CD4-positive, alpha-beta memory T cell (primary cell): Measurements from ENCODE around the gene C1orf21. TPM values are rescaled to one million over a fixed set of nuclear protein-coding genes. Genes with fewer than 3 reads are reported as not detected.
"Not testable (repeated sequence)": the region's sequence is repeated elsewhere in the genome, so short reads cannot be mapped to it uniquely, and the experiment has no call there.

Source experiments
- CTCF ChIA-PET: fragments of 350-600 bp; sonication (Branson Sonifier 250); formaldehyde crosslinking; loops from one replicate; lab custom pipeline; 2021; ENCODE audit warnings: inconsistent platforms; ENCODE audit not compliant: partially characterized antibody; lab: Charles Lee
- POLR2A ChIA-PET: fragments of 350-600 bp; sonication (Branson Sonifier 250); formaldehyde crosslinking; loops from one replicate; lab custom pipeline; 2021; ENCODE audit not compliant: partially characterized antibody; lab: Charles Lee
- DNase-seq, 5 donors: peaks; one replicate each; pipeline versions ENCODE4 v3.0.0 to v3.0.0-alpha.2; 2020 to 2022; ENCODE audit warnings: mixed read lengths in 1 of 5
- H3K27ac ChIP-seq: one replicate; pipeline ENCODE4 v1.7.0; 2013; ENCODE audit warnings: low read depth, low read length
- H3K27me3 ChIP-seq: 2 replicates; pipeline ENCODE4 v1.7.0; 2013; ENCODE audit warnings: mild to moderate bottlenecking, low read length, moderate library complexity; ENCODE audit not compliant: insufficient read depth
- H3K36me3 ChIP-seq: 2 replicates; pipeline ENCODE4 v1.7.0; 2013; ENCODE audit warnings: mild to moderate bottlenecking, low read length, moderate library complexity; ENCODE audit not compliant: insufficient read depth
- H3K4me1 ChIP-seq: 2 replicates; pipeline ENCODE4 v1.7.0; 2013; ENCODE audit warnings: mild to moderate bottlenecking, low read length, moderate library complexity; ENCODE audit not compliant: insufficient read depth
- H3K4me3 ChIP-seq, 2 donors: one replicate each; pipeline ENCODE4 v1.7.0; 2013; ENCODE audit warnings: low read length in 2 of 2, mild to moderate bottlenecking in 1 of 2
- H3K9me3 ChIP-seq, 2 donors: one replicate each; pipeline ENCODE4 v1.7.0; 2013; ENCODE audit warnings: low read length in 2 of 2, control low read depth in 1 of 2; ENCODE audit not compliant: control insufficient read depth in 1 of 2
- H3K27ac Mint-ChIP-seq, 7 donors: one replicate each; pipeline ENCODE4 v1.8.0; 2020 to 2021; ENCODE audit warnings: mixed read lengths in 7 of 7, mild to moderate bottlenecking in 6 of 7, inconsistent platforms in 3 of 7, moderate library complexity in 3 of 7
- H3K27me3 Mint-ChIP-seq, 2 donors: one replicate each; pipeline ENCODE4 v1.8.0; 2020 to 2021; ENCODE audit warnings: mixed read lengths in 2 of 2
- H3K36me3 Mint-ChIP-seq, 2 donors: one replicate each; pipeline ENCODE4 v1.8.0; 2020 to 2021; ENCODE audit warnings: mixed read lengths in 2 of 2, inconsistent platforms in 1 of 2, mild to moderate bottlenecking in 1 of 2
- H3K4me1 Mint-ChIP-seq, 4 donors: one replicate each; pipeline ENCODE4 v1.8.0; 2020 to 2021; ENCODE audit warnings: mixed read lengths in 4 of 4, mild to moderate bottlenecking in 1 of 4
- H3K4me3 Mint-ChIP-seq, 8 donors: one replicate each; pipeline ENCODE4 v1.8.0; 2020 to 2021; ENCODE audit warnings: mixed read lengths in 8 of 8, mild to moderate bottlenecking in 7 of 8, moderate library complexity in 6 of 8, inconsistent platforms in 3 of 8
- H3K9me3 Mint-ChIP-seq, 8 donors: one replicate each; pipeline ENCODE4 v1.8.0; 2020 to 2021; ENCODE audit warnings: mixed read lengths in 8 of 8, mild to moderate bottlenecking in 5 of 8, inconsistent platforms in 3 of 8, moderate library complexity in 1 of 8
- intact Hi-C: fragments of 100-400 bp; cut with micrococcal nuclease; formaldehyde crosslinking; loops from one replicate; pipeline ENCODE4 v1.15.1; 2023
- polyA plus RNA-seq, 2 donors: library from polyadenylated mRNA; unstranded; fragments of 300-500 nt; fragmentation: Illumina TruSeq; gene quantifications; one replicate each; pipeline ENCODE4 v1.2.3, GENCODE V29; 2021
- total RNA-seq, 2 experiments: library from RNA; stranded (reverse); gene quantifications; one replicate each; pipeline ENCODE4 v1.2.3, GENCODE V29; 2021

Gene C1orf21
- total and polyA plus RNA-seq, 4 experiments from 2014 or later, result 0.20 to 0.80 (median 0.55) TPM

DNA sequence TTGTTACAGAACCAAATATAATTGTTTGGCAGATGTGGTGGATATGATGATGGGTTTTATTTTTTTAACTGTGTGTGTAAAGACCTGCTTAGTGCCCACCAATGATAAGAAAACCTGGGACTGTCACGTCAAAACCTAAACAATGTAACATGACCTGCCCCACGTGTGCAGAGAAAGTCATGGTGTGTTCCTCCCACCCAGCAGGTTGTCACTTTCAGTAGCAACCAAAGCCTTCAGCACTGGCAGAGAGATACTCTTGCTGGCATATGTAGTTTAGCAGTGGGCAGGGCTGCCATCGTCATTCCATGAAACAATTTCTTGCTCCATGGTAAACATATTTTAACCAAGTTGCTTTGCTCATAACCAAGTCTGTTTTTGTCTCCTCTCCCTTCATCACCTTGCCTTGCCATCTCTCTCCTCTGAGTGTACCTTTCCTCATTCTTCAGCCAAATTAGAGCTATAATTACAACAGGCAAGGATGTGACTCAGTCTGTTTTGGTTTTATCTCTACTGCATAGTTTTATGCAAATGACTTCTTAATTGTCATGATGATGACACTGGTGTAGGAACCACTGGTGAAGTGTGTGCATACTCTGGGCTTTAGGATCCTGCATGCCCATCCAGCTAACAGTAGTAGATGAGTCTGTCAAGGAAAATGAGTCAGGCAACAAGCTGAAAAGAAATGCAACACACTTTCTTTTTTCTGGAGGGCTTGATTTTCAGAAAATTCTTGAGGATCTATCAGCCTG lies 217.5 kb downstream of the C1orf21 start:
- Histone ChIP-seq H3K4me1 (no peaks in the 10 kb centered on the region), H3K9me3 (no peaks in the 10 kb centered on the region), H3K4me3 (no peak overlapping the region), H3K36me3 (no peaks in the 10 kb centered on the region), H3K27me3 (no peaks in the 10 kb centered on the region), H3K27ac (no peak overlapping the region)
- H3K36me3 Mint-ChIP-seq, result no peaks in the 10 kb centered on the region
- ChIA-PET CTCF (no interaction called here), POLR2A (no interaction called here)
- H3K4me1 Mint-ChIP-seq, result no peaks in the 10 kb centered on the region
- intact Hi-C loops, result no loop called here
- no peak overlapping the region for H3K27ac Mint-ChIP-seq
- H3K4me3 Mint-ChIP-seq, result no peak overlapping the region
- no peak for DNase-seq
- no peaks in the 10 kb centered on the region for H3K9me3 Mint-ChIP-seq
- no peaks in the 10 kb centered on the region for H3K27me3 Mint-ChIP-seq

GRCh38 chr1:184605941-184606340 lies 219.1 kb downstream of the C1orf21 start:
- POLR2A ChIA-PET, result no interaction called here
- H3K9me3 ChIP-seq, result no peaks in the 10 kb centered on the region
- no peak overlapping the region for H3K4me3 ChIP-seq
- no peaks in the 10 kb centered on the region for H3K27me3 Mint-ChIP-seq
- no peaks in the 10 kb centered on the region for H3K4me1 ChIP-seq
- H3K36me3 ChIP-seq, result no peaks in the 10 kb centered on the region
- H3K27ac Mint-ChIP-seq, result no peak overlapping the region
- CTCF ChIA-PET, result no interaction called here
- no peak overlapping the region for H3K4me3 Mint-ChIP-seq
- intact Hi-C loops, result no loop called here
- H3K9me3 Mint-ChIP-seq, result no peaks in the 10 kb centered on the region
- H3K4me1 Mint-ChIP-seq, result no peaks in the 10 kb centered on the region
- H3K27ac ChIP-seq, result no peak overlapping the region
- H3K27me3 ChIP-seq, result no peaks in the 10 kb centered on the region
- no peak for DNase-seq
- H3K36me3 Mint-ChIP-seq, result no peaks in the 10 kb centered on the region

DNA sequence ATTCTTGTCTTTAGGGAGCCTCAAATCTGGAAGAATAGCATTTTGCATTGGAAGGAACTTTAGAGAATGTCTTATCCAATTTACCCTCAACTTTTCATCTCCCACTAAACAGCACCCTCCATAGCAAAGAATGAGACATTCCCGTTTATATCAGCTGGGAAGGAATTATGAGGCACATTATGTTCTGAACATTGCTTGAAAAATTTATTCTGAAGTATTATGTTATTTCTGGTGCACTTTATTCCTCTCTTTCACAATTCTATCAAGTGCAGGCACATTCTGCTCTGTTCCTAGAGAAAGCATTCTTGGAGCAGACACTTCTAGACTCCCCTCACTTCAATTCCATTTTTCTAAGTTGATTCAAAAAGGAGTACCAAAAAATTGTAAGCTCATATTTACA lies 220.0 kb downstream of the C1orf21 start:
- Histone ChIP-seq H3K4me1 (no peaks in the 10 kb centered on the region), H3K4me3 (no peak overlapping the region), H3K36me3 (no peaks in the 10 kb centered on the region), H3K27me3 (no peaks in the 10 kb centered on the region), H3K9me3 (no peaks in the 10 kb centered on the region), H3K27ac (no peak overlapping the region)
- Mint-ChIP-seq H3K4me3 (no peak overlapping the region), H3K4me1 (no peaks in the 10 kb centered on the region), H3K27ac (no peak overlapping the region), H3K36me3 (no peaks in the 10 kb centered on the region), H3K9me3 (no peaks in the 10 kb centered on the region), H3K27me3 (no peaks in the 10 kb centered on the region)
- ChIA-PET POLR2A (no interaction called here), CTCF (no interaction called here)
- intact Hi-C loops, result no loop called here
- no peak for DNase-seq

DNA sequence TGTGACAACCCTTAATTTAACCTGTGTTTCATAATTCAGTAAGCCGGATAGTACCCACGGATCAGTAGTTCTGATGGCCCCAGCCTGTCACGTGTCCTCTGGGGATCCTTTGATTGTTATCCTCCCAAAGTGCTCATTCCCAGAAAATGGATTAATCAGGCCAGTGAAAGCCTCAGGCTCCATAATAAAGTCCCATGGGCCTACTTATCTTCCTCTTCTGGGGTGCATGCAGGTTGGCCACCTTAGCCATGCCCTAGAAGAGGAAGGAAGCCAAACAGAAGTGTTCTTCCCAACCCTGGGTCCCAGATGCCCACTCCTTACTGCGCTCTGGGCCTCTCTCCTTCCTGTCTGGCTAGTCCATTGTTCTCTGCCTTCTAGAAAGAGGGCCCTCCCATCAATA lies 221.8 kb downstream of the C1orf21 start:
- POLR2A ChIA-PET, result no interaction called here
- no peak overlapping the region for H3K27ac ChIP-seq
- no peaks in the 10 kb centered on the region for H3K9me3 ChIP-seq
- H3K27ac Mint-ChIP-seq, result no peak overlapping the region
- CTCF ChIA-PET, result no interaction called here
- H3K36me3 Mint-ChIP-seq, result no peaks in the 10 kb centered on the region
- no peaks in the 10 kb centered on the region for H3K4me1 Mint-ChIP-seq
- H3K4me3 ChIP-seq, result no peak overlapping the region
- no peaks in the 10 kb centered on the region for H3K27me3 ChIP-seq
- no peaks in the 10 kb centered on the region for H3K4me1 ChIP-seq
- H3K27me3 Mint-ChIP-seq, result no peaks in the 10 kb centered on the region
- no peak for DNase-seq
- intact Hi-C loops, result no loop called here
- H3K9me3 Mint-ChIP-seq, result no peaks in the 10 kb centered on the region
- no peaks in the 10 kb centered on the region for H3K36me3 ChIP-seq
- H3K4me3 Mint-ChIP-seq, result no peak overlapping the region

DNA sequence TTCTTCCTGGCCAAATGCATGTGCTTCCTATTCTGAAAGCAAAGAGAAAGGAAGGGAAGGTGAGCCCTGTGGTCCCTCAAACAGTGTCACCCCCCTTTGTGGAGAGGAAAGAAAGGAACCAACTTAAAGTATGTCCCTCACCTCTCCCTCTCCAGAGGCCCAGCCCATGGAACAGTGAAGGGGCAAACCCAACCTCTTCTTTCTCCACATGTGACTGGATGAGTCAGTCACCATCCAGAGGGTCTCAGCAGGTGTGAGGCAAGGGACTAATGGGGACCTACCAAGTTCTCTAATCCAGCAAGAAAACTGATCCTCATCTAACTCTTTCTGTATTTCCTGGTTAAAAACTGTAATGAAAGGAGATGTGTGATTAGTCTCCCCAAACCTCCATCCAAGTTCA lies 222.2 kb downstream of the C1orf21 start:
- Histone ChIP-seq H3K27ac (no peak overlapping the region), H3K4me1 (no peaks in the 10 kb centered on the region), H3K36me3 (no peaks in the 10 kb centered on the region), H3K27me3 (no peaks in the 10 kb centered on the region), H3K9me3 (no peaks in the 10 kb centered on the region), H3K4me3 (no peak overlapping the region)
- ChIA-PET CTCF (no interaction called here), POLR2A (no interaction called here)
- H3K36me3 Mint-ChIP-seq, result no peaks in the 10 kb centered on the region
- H3K9me3 Mint-ChIP-seq, result no peaks in the 10 kb centered on the region
- DNase-seq, result no peak
- H3K4me3 Mint-ChIP-seq, result no peak overlapping the region
- H3K27me3 Mint-ChIP-seq, result no peaks in the 10 kb centered on the region
- H3K27ac Mint-ChIP-seq, result no peak overlapping the region
- no peaks in the 10 kb centered on the region for H3K4me1 Mint-ChIP-seq
- intact Hi-C loops, result no loop called here

- Histone ChIP-seq H3K27me3 (no peaks in the 10 kb centered on the region), H3K4me3 (no peak overlapping the region), H3K27ac (no peak overlapping the region), H3K9me3 (no peaks in the 10 kb centered on the region), H3K36me3 (no peaks in the 10 kb centered on the region), H3K4me1 (no peaks in the 10 kb centered on the region)
- Mint-ChIP-seq H3K36me3 (no peaks in the 10 kb centered on the region), H3K27ac (no peak overlapping the region), H3K4me3 (no peak overlapping the region), H3K27me3 (no peaks in the 10 kb centered on the region), H3K4me1 (no peaks in the 10 kb centered on the region), H3K9me3 (no peaks in the 10 kb centered on the region)
- no peak for DNase-seq
- CTCF ChIA-PET, result no interaction called here
- POLR2A ChIA-PET, result no interaction called here
- intact Hi-C loops, result no loop called here
Observed at GRCh38 chr1:184610876-184611595, 224.2 kb downstream of the C1orf21 start.

DNA sequence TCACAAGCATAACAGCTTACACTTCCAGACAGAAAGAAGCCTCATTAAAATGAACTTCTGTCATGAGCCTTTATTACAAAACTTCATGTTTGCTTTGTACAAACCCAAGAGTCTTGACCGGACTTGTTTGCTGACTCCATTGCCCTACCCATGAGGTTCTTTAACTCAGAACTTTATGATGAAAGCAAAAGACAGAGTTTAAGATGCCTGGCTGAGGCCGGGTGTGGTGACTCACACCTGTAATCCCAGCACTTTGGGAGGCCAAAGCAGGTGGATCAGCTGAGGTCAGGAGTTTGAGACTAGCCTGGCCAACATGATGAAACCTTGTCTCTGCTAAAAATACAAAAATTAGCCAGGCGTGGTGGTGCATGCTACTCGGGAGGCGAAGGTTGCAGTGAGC lies 225.4 kb downstream of the C1orf21 start:
- H3K27me3 Mint-ChIP-seq, POLR2A ChIA-PET, H3K36me3 Mint-ChIP-seq, H3K4me1 Mint-ChIP-seq, H3K4me1 ChIP-seq, H3K9me3 Mint-ChIP-seq, DNase-seq, H3K36me3 ChIP-seq, H3K27ac Mint-ChIP-seq, CTCF ChIA-PET, H3K4me3 ChIP-seq, H3K27me3 ChIP-seq, H3K4me3 Mint-ChIP-seq, H3K9me3 ChIP-seq, H3K27ac ChIP-seq, intact Hi-C loops: not testable (repeated sequence)
